Stomach (tissue), 4 donors: ENCODE results near the gene AGPAT2.

ENCODE experiments used
- POLR2A ChIP-seq, 4 donors: fragments of 450-650 bp; IDR thresholded peaks; one replicate each; pipeline ENCODE4 v1.6.1; 2016; ENCODE audit warnings: antibody characterized with exemption in 4 of 4, control low read depth in 2 of 4, mild to moderate bottlenecking in 1 of 4, moderate library complexity in 1 of 4
- POLR2AphosphoS5 ChIP-seq, 3 donors: sonication (generic); formaldehyde crosslinking; IDR thresholded peaks; one replicate each; pipeline ENCODE4 v1.6.1; 2016; ENCODE audit warnings: antibody characterized with exemption in 3 of 3
- TF ChIP-seq, protein P1 (sequence below), 7 experiments: fragments of 450-650 bp in 4 of 7; fragments of 200-600 bp in 3 of 7; sonication (generic) in 3 of 7; IDR thresholded peaks; one replicate each; pipeline ENCODE4 v1.5.1; 2016 to 2019; ENCODE audit warnings: antibody characterized with exemption in 7 of 7, control low read depth in 2 of 7, mild to moderate bottlenecking in 1 of 7

GRCh38 chr9:136658849-136659535, 28.3 kb downstream of the AGPAT2 start:
- TF ChIP-seq, protein P1, sequence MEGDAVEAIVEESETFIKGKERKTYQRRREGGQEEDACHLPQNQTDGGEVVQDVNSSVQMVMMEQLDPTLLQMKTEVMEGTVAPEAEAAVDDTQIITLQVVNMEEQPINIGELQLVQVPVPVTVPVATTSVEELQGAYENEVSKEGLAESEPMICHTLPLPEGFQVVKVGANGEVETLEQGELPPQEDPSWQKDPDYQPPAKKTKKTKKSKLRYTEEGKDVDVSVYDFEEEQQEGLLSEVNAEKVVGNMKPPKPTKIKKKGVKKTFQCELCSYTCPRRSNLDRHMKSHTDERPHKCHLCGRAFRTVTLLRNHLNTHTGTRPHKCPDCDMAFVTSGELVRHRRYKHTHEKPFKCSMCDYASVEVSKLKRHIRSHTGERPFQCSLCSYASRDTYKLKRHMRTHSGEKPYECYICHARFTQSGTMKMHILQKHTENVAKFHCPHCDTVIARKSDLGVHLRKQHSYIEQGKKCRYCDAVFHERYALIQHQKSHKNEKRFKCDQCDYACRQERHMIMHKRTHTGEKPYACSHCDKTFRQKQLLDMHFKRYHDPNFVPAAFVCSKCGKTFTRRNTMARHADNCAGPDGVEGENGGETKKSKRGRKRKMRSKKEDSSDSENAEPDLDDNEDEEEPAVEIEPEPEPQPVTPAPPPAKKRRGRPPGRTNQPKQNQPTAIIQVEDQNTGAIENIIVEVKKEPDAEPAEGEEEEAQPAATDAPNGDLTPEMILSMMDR (IDR thresholded peaks at IDR 0.05) = no peak
- TF ChIP-seq POLR2A (IDR thresholded peaks at IDR 0.05) (no peak), POLR2AphosphoS5 (IDR thresholded peaks at IDR 0.05) (no peak)
